NCI-H2107 (cell line): ENCODE data around the gene NUP42.
"Not testable (repeated sequence)": the region's sequence is repeated elsewhere in the genome, so short reads cannot be mapped to it uniquely, and the experiment has no call there.

Experiments
- DNase-seq: peaks from one replicate; lab custom pipeline; 2025; lab: John Stamatoyannopoulos, UW

Gene NUP42

DNA sequence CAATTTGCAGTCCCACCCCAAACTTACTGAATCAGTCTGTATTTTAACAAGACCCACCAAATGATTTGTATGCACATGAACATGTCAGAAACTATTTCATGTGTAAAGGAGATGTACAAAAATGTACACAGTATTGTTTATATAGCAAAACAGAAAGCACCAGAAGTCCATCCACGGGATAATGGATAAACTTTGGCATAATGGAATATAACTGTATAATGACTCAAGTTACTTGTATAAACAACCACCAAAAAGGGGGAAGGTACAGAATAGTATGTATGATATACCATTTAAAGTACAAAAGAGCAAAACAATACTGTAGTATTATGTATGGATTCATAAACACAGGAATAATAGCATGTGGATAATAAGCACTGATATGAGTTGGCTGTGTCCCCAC, 22.4 kb downstream of the NUP42 start:
- no peak for DNase-seq

DNA sequence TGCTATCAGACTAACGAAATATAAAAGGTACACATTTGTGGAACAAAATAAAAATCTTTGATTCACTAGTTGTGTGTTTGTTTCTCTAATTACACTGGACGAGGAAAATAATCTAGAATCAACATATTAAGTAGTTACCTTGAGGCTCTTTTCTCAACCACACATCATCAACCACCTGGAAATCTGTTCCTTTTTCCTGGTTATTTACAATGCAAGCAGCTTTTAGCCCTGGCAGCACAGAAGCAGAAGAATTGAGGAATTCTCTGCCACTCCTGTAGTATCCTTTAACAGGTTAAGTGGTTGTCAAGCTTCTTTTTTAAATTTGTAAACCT, 23.7 kb downstream of the NUP42 start:
- no peak for DNase-seq

DNA sequence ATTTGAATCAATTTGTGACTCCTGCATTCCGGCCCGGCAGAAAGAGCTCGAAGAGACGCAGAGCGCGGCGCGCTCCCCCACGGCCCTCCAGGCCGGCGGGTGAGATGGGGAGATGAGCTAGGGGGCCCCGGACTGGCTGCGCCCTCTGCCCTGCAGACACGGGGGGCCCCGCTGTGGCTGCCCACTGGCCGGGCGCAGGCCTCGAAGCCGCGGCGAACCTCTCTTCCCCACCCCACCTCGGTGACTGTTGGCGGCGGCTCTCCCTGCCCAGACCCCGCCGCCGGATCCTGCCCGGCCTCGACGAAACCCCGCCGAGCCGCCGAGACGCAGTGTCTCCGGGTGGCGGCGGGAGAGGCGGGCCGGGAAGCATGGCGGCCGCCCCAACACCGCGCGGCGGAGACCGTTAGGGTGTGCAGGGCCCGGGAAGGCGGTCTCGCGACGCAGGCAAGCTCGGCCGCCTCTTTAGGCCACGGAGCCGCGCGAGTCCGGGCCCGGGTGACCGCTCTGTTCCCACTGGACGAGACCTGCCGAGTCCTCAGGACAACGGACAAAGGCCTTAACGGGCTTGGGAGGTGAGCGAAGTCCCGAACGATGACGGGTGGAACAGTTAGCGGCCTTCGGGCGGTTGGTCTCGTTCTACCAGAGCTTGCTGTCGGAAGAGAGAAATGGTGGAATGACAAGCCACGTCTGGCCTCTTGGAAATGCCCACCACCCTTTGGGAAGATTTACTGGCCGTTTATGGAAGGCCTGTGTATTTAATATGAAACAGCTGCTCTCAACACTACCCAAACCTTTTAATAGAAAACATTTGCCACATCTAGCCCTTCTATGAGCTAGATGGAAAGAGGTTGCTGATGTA, 24.3 kb downstream of the NUP42 start:
- no peak for DNase-seq

DNA sequence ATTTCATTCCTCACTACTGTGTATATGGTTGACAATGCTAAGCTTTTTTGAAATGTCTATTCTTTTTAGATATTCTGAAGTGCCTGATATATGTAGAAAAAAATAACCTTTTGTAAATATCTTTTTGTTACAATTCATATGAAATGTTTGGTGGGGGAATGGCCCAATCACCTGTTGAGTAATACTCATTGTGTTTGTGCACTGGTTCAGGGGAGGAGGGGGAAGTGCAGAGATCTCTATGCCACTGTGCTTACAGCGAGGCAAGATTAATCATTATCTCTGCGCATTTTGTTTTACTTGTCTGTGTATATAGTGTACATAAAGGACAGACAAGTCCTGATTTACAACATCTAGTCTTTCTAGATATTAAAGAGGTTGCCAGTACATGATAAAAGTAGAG, 25.2 kb downstream of the NUP42 start:
- DNase-seq, result no peak

DNA sequence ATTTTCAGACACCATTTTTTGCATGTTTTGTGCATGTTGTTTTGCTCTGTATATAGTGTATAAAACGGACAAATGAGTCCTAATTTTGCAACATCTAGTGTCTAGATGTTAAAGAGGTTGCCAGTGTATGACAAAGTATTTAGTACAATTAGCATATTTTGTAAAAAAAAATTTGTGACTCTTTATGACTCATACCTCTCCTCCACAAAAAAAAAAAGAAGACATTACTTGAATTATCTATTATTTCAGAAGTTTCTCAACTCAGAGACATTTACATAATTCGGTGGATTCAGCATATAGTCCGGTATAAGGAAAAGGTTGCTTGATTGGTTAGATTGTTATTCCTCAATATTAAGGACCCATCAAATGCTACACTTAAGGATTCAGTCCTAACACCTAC, 26.0 kb downstream of the NUP42 start:
- no peak for DNase-seq

DNA sequence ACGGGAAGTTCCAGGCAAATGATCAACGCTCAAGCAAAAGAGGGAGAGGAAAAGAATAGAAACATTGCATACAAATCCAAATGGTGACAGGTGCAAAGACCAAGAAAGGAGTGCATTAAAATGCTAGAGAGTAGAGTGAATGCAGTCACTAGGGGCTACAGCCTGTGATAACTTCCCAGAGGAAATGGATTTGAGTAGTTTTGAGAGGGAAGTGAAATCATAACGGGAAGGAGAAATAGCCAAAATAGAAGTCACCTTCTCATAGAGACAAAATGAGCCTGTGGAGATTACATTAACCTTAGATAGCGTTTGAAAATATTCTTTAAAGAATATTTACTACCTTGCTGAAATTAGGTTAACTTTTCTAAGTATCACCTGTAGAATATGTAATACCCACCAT, 26.5 kb downstream of the NUP42 start:
- no peak for DNase-seq

DNA sequence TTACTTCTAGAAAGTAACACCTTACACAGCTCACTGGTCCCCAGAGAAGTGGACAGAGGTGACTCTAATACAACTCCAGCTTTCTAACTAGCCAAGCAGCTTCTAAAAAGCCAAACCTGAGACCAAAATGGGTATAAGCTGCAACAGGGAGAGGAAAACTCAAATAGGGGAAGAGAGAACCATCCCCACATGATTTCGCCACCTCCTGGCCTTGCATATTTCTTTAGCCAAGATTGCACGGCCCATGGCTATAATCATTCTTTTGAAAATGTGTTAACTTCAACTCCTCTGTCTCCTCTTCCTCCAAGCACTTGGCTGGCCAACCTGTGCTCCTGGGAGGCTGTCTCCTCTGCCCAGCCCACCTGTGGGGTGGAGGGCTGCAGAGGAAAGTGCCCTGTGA, 28.7 kb downstream of the NUP42 start:
- DNase-seq, result no peak

DNA sequence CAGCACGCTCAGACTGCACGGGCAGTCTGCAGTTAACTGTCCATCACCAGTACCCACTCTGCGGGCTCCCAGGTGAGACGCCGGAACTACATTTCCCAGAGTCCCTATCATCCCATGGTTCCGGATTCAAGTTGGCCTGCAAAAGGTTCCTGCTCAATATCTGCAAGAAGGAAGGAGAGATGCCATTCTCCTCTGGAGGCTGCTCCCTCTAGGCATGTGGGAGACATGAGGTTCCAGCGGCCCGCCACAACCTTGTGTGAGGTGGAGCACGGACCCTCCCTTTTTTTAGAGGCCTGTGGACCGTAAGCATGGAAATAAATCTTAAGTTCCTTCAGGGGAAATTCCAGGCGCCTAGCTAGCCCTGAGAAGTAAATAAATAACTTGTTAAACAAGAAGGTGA, 29.7 kb downstream of the NUP42 start:
- no peak for DNase-seq

DNA sequence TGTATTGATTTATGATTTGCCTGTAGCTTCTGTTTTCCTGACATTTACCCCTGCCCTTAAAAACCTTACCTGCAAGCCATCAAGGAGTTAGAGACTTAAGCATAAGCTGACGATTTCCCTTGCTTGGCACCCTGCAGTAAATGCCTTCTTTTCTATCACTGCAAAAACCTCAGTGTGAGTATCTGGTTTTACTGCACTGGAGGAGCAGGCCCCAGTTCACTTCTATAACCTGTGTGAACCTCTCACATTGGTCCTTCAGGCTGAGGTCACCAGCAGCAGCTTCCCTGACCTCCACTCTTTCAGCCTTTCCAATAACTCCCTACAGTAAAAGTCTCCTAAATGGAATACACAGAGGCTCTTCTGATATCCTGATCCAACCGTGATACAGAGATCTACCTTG, 30.5 kb downstream of the NUP42 start:
- DNase-seq, result no peak

DNA sequence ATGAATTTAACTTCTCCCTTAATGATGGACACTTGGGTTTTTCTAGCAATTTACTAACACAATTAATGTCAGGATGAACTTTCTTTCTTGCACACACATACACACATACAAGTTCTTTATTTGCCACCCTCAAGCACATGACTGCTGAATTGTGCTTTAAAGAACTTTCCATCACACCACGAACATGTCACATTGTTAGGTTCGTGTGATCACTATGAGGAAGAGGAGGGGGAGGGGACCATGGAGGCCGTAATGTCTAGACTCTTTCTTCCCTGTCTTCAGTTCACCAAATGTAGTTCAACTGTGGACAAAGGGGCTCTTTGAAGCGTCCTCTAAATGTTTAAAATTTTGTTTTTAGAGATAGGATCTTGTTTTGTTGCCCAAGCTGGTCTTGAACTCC, 31.0 kb downstream of the NUP42 start:
- no peak for DNase-seq

DNA sequence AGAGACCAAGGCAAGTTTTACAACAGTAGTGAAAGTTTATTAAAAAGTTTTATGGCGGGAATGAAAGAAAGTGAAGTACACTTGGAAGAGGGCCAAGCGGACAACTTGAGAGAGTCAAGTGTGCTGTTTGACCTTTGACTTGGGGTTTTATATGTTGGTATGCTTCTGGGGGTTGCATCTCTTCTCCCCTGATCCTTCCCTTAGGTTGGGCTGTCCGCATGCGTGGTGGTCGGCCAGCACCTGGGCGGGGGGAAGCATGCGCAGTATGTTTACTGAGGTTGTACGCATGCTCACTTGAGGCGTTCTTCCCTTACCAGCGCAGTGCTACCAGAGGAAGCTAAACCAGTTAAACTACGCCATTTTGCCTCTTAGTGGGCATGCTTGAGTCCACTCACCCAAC, 31.9 kb downstream of the NUP42 start:
- DNase-seq, result no peak

DNA sequence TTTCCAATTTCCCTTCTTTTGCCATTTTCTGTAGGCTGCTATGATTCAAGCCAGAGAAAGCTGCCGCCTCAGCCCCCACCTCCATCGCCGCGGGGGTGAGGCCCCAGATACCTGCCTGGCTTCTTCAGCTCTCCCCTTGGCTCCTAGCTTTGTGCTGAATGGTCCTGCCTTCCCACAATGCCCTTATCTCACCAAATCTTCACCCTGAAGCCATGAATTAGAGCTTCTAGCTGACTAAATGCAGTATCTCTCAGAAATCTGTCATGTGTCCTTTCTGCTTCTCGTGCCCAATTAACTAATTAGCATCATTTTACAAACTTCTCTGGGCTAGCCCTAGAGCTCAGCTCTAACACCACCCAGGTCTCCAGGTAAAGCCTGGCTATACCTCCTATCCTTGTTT, 32.6 kb downstream of the NUP42 start:
- DNase-seq, result no peak

DNA sequence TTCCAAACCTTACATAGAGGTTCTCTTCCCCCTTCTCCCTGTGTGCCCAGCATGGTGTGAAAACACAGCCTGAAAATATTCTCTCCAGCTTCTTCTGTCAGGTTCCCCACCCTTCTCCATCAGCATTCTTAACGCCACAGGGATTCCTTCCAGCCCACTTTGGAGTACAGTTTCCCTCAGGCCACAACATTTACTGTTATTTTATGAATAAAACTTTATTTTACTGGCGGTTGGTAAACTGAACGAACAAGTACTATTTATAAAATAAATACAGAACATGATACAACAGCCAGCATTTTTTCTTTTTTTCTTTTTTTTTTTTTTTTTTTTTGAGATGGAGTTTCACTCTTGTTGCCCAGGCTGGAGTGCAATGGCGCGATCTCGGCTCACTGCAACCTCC, 33.1 kb downstream of the NUP42 start:
- DNase-seq, result no peak

DNA sequence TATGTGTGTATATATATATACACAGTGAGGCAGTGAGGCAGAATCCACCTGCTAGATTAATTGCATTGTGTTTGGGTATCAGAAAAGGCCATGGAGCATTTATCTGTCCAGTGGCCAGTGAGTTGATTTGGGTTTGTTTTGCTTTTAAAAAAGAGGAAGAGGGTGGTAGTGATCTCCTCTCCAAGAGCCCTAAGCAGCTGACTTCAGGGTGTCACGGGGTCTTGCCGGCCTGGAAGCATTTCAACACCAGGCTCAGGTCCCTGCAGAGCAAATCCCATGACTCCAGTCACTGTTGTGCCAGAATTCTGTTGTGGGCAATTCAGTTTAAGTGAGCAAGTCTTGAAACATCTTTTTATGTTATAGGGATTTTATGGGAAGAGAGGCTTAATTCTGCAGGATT, 34.2 kb downstream of the NUP42 start:
- DNase-seq, result no peak

DNA sequence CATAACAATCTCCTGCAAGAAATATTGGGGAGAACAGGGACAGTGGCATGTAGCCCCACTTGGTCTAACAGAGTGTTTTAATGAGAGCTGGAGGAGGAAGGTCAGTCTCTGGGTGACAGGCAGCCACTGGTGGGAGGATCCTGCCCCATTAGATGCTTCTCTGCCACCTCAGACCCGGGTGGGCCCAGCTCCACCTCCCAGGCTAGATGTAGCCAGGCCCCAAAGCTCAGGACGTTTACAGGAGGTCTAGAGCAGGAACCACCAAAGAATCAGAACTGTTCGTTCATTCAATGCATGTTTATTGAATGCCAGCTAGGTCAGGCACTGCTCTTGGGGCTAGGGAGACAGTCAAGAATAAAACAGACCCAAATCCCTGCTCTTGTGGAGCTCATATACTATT, 36.3 kb downstream of the NUP42 start:
- DNase-seq, result no peak

DNA sequence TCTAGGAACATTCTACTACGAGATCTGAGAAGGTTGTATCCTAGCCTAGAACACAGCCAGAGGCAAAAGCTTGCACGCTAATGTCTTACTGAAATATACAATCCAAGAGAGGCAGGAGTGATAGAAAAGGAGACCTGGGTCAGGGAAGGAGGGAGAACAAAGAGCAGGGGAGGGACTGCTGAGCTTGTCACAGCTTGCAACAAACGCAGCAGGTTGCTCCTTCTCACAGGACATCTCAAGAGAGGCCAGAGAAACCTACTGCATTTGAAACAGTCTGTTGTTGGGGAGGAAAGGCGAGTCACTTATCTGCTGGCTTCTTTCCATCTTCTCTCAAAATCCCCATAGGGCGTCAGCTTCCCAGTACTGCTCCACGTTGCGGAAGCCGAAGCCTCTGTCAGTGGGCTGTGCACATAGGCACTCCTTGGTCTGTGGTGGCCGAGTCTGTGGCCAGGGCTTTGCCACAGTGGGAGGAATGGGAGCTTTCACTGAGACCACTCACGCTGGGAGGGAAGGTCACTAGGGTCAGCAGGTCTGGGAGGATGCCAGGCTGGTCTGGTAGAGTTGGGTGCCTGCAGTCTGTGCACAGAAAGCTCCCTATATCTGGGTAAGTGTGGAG, 39.0 kb downstream of the NUP42 start:
- no peak for DNase-seq

DNA sequence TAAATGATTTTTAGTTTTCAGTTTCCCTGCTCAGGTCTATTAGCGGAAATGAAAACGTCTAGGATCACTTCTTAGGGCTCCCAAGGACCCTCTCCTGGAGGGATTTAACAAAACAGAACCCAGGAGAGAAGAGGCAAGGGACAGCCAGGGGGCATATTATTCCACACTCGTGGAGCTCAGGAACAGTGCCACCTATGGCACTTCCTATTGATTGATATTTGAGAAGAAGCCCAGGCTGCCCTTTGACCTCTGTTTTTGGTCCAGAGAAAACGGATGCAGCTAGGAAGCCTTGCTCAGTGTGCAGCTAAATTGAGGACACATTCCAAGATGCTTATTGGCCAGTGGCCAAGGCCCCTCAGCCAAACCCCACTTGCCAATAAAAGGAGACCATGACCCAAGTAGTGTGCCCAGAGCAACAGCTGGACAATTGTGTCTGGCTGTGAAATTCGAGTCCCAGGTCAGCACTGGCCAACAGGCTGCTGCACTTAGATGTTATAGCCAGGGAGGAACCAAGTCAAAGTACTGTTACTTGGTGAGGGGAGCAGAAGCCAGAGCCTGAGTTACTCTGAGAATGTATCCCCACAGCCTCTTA, 40.7 kb downstream of the NUP42 start:
- no peak for DNase-seq

DNA sequence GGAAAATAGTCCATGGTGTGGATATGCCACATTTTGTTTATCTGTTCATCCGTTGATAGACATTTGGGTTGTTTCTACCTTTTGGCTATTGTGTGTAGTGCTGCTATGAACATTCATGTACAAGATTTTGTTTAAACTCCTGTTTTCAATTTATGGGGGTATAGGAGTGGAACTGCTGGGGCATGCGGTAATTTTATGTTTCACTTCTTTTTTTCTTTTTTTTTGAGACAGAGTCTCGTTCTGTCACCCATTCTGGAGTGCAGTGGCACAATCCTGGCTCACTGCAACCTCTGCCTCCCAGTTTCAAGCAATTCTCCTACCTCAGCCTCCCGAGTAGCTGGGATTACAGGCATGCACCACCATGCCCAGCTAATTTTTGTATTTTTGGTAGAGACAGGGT, 42.5 kb downstream of the NUP42 start:
- not testable (repeated sequence) for DNase-seq

DNA sequence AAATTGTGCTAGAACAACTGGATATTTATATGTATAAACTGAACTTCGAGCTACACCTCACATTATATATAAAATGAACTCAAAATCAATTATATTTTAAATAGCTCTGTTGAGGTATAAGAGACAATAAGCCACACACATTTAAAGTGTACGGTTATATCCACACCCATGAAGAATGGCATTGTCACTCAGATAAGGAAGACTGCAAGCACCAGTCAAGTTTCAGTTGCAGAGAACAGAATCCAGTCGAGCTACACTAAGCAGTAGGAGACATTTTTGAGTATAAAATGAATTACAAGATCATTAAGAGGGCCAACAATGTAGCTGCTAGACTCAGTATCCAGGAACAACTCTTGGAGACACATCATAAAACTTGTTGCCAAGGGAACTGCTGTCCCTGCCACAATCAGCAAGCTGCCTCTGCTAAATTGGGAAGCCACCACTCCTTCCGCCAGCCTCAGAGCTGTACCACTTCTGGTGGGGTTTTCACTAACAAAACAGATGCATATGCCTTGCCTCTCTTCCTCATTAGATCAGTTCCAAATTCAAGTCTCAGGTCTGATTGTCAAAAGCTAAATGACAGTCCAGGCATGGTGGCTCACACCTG, 45.1 kb downstream of the NUP42 start:
- no peak for DNase-seq

DNA sequence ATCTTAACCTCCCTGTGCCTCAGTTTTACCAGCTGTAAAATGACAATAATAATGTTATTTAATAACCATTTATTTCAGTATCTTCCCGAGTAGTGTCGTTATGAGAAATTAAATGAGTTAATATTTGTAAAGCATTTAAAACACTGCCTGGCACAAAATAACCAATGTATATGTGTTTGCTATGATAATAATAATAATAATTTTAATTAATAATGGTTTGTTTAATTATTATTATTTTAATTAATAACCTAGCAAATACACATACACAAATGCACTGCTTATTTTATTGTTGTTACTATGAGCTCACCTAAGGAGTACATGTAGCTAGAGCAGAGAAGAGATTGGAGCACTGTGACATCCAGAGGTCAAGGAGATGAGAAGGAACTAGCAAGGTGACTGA, 46.6 kb downstream of the NUP42 start:
- no peak for DNase-seq

DNA sequence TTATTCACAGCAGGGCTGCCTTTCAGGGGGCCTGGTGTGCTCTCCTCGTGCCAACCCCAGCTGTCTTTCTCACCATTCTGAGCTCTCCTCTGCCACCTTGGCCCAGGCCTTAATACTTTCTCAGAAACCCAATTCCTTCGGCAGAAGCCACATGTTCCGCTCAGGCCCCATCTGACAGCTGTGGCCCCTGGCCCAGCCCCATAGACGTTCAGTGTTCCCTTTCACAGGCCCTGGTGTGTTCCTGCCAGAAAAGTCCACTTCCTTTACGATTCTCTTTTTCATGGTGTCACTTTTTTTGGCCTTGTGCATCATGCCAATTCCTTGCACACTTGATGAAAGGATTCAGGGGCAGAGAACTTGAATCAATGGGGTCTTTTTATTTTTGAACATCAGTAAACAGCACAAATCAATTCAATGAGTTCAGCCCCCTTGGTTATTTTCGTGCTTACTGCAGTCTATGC, 48.8 kb downstream of the NUP42 start:
- DNase-seq, result no peak

DNA sequence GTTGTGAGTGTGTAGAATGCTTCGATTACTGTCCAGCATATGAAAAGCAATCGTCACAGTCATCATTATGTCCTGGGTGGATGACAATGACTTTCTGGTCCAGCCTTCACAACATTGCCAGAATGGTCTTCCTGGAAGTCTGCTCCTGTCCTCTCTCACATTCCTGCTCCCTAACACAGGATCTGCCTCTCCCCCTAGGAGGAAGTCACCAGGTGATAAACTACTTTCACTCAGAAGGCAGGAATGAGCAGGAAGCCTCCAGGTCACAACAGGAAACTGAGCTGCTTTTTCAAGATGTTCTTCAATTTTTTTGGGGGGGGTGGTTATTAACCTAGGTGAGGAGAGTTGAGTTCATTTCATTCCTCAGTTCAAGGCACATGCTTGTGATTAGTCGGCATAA, 51.1 kb downstream of the NUP42 start:
- DNase-seq, result no peak
